Smooth muscle cell (in vitro differentiated cells): ENCODE data around the gene OR1S1. TPM values are rescaled to one million over a fixed set of nuclear protein-coding genes. Genes with fewer than 3 reads are reported as not detected.
"Not testable (repeated sequence)": the region's sequence is repeated elsewhere in the genome, so short reads cannot be mapped to it uniquely, and the experiment has no call there.

ENCODE experiments used
- DNase-seq: peaks from one replicate; lab custom pipeline; 2025; ENCODE audit not compliant: unreplicated experiment; lab: John Stamatoyannopoulos, UW
- H2AFZ ChIP-seq: fragments of 200-600 bp; sonication (generic); 2 replicates; pipeline ENCODE4 v1.6.0; 2016; ENCODE audit warnings: antibody characterized with exemption, low read depth, mild to moderate bottlenecking
- H3F3A ChIP-seq: fragments of 200-600 bp; sonication (generic); 2 replicates; pipeline ENCODE4 v1.6.0; 2017; ENCODE audit warnings: antibody characterized with exemption, low read depth
- H3K27ac ChIP-seq: fragments of 200-600 bp; sonication (generic); 2 replicates; pipeline ENCODE4 v1.5.1; 2016; ENCODE audit warnings: low read depth, mild to moderate bottlenecking
- H3K27me3 ChIP-seq: fragments of 200-600 bp; sonication (generic); 2 replicates; pipeline ENCODE4 v1.6.1; 2016; ENCODE audit warnings: low read depth, mild to moderate bottlenecking
- H3K36me3 ChIP-seq: fragments of 200-600 bp; sonication (generic); 2 replicates; pipeline ENCODE4 v1.5.1; 2016; ENCODE audit warnings: low read depth
- H3K4me1 ChIP-seq: fragments of 200-600 bp; sonication (generic); 2 replicates; pipeline ENCODE4 v1.5.1; 2016; ENCODE audit warnings: low read depth
- H3K4me2 ChIP-seq: fragments of 200-600 bp; sonication (generic); 2 replicates; pipeline ENCODE4 v1.6.0; 2016; ENCODE audit warnings: mild to moderate bottlenecking
- H3K4me3 ChIP-seq: fragments of 200-600 bp; sonication (generic); 2 replicates; pipeline ENCODE4 v1.5.1; 2016; ENCODE audit warnings: mild to moderate bottlenecking
- H3K79me2 ChIP-seq: fragments of 200-600 bp; sonication (generic); 2 replicates; pipeline ENCODE4 v1.6.0; 2016; ENCODE audit warnings: low read depth, mild to moderate bottlenecking
- H3K9ac ChIP-seq: fragments of 200-600 bp; sonication (generic); 2 replicates; pipeline ENCODE4 v1.6.0; 2016; ENCODE audit warnings: low read depth
- H3K9me3 ChIP-seq: fragments of 200-600 bp; sonication (generic); replicated peaks from 2 replicates; pipeline ENCODE4 v1.5.1; 2016; ENCODE audit warnings: low read depth
- H4K20me1 ChIP-seq: fragments of 200-600 bp; sonication (generic); 2 replicates; pipeline ENCODE4 v1.6.0; 2016; ENCODE audit warnings: low read depth
- CTCF ChIP-seq: fragments of 200-600 bp; sonication (generic); IDR thresholded peaks from 2 replicates; pipeline ENCODE4 v1.5.1; 2017; ENCODE audit warnings: borderline replicate concordance, mild to moderate bottlenecking, antibody characterized with exemption; ENCODE audit not compliant: insufficient read depth, poor library complexity, severe bottlenecking
- WGBS: methylation state at CpG from one replicate; pipeline ENCODE4 v1.1.7; 2016; ENCODE audit warnings: low lambda C conversion rate; 5-methylcytosine and 5-hydroxymethylcytosine counted together
- polyA plus RNA-seq: library from polyadenylated mRNA; unstranded; fragments of >200 nt; fragmentation: Nextera tagmentation; extraction: Ambion mirVana; gene quantifications from 2 replicates; pipeline ENCODE4 v1.2.1, GENCODE V29; 2016
- total RNA-seq: library from RNA; depleted of rRNA; stranded (reverse); fragments of >200 nt; gene quantifications from 2 replicates; pipeline ENCODE4 v1.2.3, GENCODE V29; 2014

Gene OR1S1
- total RNA-seq (not detected in 2 replicates), polyA plus RNA-seq (not detected in 2 replicates)

GRCh38 chr11:58212420-58212819 is at the start of gene OR1S1:
Gene OR1S1 (plus strand): TSS chr11:58212720.
- DNase-seq, H3K9ac ChIP-seq, H3K79me2 ChIP-seq, H3K36me3 ChIP-seq, H3K4me2 ChIP-seq, H3K27ac ChIP-seq, H3F3A ChIP-seq, H3K9me3 ChIP-seq, H3K4me3 ChIP-seq, H4K20me1 ChIP-seq, H3K27me3 ChIP-seq, H3K4me1 ChIP-seq, H2AFZ ChIP-seq: not testable (repeated sequence)
- WGBS = 83% methylated on average over 2 of the region's 2 CpGs

- no peak for DNase-seq
- 87% methylated on average over 4 of the region's 4 CpGs for WGBS
- H3K79me2 ChIP-seq = no peaks in the 10 kb centered on the region
- no peak overlapping the region for H3K4me3 ChIP-seq
- no peaks in the 10 kb centered on the region for H3K4me1 ChIP-seq
- H3K9ac ChIP-seq = no peak overlapping the region
- H3K36me3 ChIP-seq = no peaks in the 10 kb centered on the region
- no peak overlapping the region for H3K27ac ChIP-seq
- no peaks in the 10 kb centered on the region for H3K9me3 ChIP-seq
- H3K27me3 ChIP-seq = no peaks in the 10 kb centered on the region
- no peaks in the 10 kb centered on the region for H4K20me1 ChIP-seq
- no peak for TF ChIP-seq CTCF
- H3K4me2 ChIP-seq = no peak overlapping the region
- H2AFZ ChIP-seq = no peak overlapping the region
- H3F3A ChIP-seq = no peaks in the 10 kb centered on the region
Observed at GRCh38 chr11:58164389-58164788, 48.1 kb upstream of the OR1S1 start.

GRCh38 chr11:58164990-58165389 is 47.5 kb upstream of the OR1S1 start:
- no peaks in the 10 kb centered on the region for H3K79me2 ChIP-seq
- no peak overlapping the region for H3K4me2 ChIP-seq
- no peak overlapping the region for H3K27ac ChIP-seq
- H3K9me3 ChIP-seq = no peaks in the 10 kb centered on the region
- no peak overlapping the region for H2AFZ ChIP-seq
- H3K9ac ChIP-seq = no peak overlapping the region
- H3K36me3 ChIP-seq = no peaks in the 10 kb centered on the region
- no peak overlapping the region for H3K4me3 ChIP-seq
- no peaks in the 10 kb centered on the region for H3F3A ChIP-seq
- no peaks in the 10 kb centered on the region for H4K20me1 ChIP-seq
- no peaks in the 10 kb centered on the region for H3K4me1 ChIP-seq
- WGBS = 91% methylated on average over 1 of the region's 1 CpG
- no peak for TF ChIP-seq CTCF
- no peaks in the 10 kb centered on the region for H3K27me3 ChIP-seq
- DNase-seq = no peak

- H3K27me3 ChIP-seq = no peaks in the 10 kb centered on the region
- H3K4me2 ChIP-seq = no peak overlapping the region
- no peak overlapping the region for H2AFZ ChIP-seq
- no peaks in the 10 kb centered on the region for H3K4me1 ChIP-seq
- TF ChIP-seq CTCF = no peak
- H3K79me2 ChIP-seq = no peaks in the 10 kb centered on the region
- DNase-seq = no peak
- H4K20me1 ChIP-seq = no peaks in the 10 kb centered on the region
- H3K27ac ChIP-seq = no peak overlapping the region
- no peaks in the 10 kb centered on the region for H3K36me3 ChIP-seq
- H3K9me3 ChIP-seq = no peaks in the 10 kb centered on the region
- WGBS = 85% methylated on average over 7 of the region's 7 CpGs
- H3K4me3 ChIP-seq = no peak overlapping the region
- no peak overlapping the region for H3K9ac ChIP-seq
- H3F3A ChIP-seq = no peaks in the 10 kb centered on the region
Observed at GRCh38 chr11:58165504-58166106, 46.9 kb upstream of the OR1S1 start.
